Fibroblast of peridontal ligament (primary cell): ENCODE results near the gene HS3ST5.
"Not testable (repeated sequence)": the region's sequence is repeated elsewhere in the genome, so short reads cannot be mapped to it uniquely, and the experiment has no call there.

Experiments used
- DNase-seq: peaks from one replicate; pipeline ENCODE4 v3.0.0-alpha.2; 2010; ENCODE audit errors: extremely low read depth

Gene HS3ST5

DNA sequence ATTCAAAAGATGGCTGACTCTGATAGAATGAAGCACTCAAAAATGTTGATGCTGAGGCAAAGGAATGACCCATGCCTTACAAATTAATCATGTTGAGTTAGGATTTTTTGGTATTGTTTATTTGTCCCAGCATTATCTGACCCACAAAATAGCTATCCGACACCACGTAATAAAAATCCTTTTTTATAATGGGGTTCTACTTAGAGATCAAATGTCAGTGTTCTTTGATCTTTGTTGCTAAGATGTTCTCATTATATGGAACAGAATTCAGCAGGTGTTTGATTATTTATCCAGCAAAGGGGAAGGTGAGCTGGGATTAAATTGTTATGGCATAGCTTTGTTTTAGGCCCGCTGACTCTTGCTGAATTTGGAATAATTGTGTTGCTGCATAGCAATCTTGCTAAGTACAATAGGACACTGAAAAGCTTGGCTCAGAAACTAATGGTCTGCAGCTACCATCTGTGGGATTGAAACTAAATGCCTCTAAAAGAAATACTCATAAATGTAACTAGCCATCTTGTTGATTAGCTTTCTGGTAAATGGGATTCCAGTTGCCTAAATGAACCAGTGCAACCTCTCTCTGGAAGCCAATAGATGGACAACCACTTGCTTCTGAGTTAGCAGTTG lies 191.6 kb downstream of the HS3ST5 start:
- no peak for DNase-seq

- not testable (repeated sequence) for DNase-seq
These were observed 193.6 kb downstream of the HS3ST5 start for GRCh38 chr6:114149182-114149581.

DNA sequence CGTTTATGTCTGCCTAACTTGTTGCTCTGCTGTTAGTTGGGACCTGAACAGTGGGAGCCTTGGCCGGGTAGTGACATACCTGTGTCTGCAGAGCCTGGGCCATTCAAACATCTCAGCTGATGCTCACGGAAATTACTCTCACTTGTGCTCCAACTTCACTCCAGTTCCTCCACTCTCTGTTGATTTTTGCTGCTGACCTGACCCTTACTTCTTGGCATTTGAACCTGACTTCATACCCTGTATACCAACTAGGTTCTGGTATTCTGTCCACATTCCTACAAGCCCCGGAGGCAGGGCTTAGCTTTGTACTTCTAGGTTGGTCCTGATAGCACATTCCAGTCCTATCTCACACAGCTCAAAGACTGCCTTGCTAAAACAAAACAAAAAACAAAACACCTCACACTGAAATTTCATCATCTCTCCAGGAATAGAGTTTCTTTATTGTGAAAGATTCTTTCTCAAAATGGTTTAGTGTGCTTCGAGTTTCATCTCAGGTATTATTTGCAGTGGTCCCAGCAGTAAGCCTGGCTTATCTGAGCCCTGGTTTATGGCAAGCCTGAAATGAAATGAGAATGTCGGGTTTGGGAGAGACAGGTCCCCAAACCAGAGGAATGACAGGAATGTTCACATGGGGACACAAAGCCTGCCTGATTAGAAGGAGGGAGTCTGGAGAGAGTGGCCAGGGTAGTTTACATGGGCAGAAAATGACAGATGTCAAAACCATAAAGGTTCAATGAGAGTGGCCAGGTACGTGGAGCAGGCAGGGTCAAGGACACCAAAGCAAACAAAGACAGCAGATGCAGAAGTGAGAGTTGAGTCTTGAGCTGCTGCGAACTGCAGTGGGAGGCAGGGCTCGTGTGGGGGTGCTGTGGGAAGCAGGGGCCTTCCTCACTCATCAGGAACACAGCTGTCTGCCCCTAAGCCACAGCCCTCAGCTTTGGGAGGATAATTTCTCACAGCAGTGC lies 197.7 kb downstream of the HS3ST5 start:
- no peak for DNase-seq

- no peak for DNase-seq
These were observed 200.6 kb downstream of the HS3ST5 start for GRCh38 chr6:114142258-114142657.

- peak; percentile 41 for DNase-seq
These were observed 202.4 kb downstream of the HS3ST5 start for GRCh38 chr6:114140416-114140815.

DNA sequence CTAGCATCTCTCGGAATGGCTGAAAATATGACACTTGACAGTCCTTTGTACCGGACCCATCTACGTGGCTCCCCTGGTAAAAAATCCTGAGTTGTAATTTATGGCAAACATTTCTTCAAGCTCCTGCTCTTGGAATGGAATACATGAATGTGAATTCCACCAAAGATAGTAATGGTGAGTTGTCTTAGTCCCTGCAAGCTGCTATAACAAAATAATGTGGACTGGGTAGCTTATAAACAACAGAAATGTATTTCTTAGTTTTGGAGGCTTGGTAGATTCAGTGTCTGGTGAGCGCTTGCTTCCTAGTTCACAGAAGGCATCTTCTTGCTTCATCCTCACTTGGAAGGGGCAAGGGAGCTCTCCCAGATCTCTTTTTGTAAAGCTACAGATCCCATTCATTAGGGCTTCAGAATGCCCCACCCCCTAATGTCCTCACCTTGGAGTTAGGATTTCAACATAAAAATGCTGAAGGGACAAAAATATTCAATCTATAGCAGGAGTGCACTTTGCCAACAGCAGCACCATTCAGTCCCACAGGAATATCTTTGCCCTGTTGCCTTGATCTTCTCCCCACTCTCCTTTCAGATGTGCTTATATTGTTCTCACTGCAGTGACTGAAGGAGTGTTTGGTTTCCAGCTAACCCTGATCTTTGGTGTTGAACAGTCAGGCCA lies 204.1 kb downstream of the HS3ST5 start:
- no peak for DNase-seq

DNA sequence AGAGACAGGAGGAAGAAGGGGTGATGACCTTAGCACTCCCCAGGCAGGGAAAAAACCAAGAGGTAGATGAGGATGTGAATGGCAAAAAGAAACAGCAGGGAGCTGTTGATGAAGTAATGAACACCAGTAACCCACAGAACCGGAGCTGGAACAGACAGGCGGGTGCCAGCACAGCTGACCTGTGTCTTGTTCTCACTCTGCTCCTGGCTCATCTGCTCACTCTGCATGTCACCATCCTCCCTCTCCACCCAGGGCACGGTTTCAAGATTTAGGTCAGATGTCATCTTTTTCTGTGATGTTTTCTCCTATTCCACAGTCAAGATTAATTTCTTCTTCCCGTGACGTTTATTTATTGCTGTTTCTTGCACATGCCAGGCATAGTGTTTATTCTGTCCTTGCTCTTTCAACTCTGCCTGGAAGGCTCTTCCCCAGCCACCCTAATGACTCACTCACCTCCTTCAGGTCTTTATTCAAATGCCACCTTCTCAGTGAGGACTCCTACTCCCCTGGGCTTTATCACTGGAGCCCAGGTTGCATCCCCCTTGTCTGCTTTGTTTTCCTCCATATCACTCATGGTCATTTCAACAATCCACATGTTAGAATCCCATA lies 207.4 kb downstream of the HS3ST5 start:
- DNase-seq = no peak

- no peak for DNase-seq
These were observed 209.0 kb downstream of the HS3ST5 start for GRCh38 chr6:114133816-114134215.

DNA sequence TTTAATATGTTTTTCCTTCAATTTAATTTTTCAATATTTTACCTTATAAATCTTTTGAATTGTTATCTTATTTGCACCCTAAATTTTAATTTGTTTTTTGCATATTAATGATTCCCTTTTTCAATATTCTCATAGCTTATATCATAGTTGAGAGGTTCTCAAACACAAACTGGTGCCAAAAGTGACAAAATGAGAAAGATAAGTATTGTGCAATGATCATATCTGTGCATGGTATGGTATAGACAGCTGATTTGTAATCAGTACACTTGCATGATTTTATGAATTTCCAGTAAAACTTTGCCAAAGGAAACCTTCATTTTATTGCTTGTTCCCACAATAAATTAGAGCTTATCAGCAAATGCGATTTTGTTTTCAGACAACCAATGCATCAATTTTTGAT lies 210.9 kb downstream of the HS3ST5 start:
- no peak for DNase-seq

DNA sequence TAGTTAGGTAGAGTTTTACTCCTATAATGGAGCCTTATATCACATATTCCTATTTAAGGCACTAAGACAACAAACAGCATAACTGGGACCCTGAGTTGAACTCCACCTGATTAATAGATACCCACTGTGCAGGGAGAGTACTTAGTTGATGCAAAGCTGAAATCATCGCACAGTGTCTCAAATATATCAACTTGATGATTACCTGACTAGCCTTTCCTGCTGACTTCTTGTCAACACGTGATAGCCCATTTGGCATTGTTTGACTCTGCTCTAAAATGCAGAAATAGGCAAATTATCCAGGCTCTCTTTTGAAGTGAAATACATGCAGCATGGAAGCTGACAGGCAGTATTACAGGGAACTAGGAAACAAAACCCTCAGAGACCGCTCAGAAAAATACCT lies 217.2 kb downstream of the HS3ST5 start:
- no peak for DNase-seq

DNA sequence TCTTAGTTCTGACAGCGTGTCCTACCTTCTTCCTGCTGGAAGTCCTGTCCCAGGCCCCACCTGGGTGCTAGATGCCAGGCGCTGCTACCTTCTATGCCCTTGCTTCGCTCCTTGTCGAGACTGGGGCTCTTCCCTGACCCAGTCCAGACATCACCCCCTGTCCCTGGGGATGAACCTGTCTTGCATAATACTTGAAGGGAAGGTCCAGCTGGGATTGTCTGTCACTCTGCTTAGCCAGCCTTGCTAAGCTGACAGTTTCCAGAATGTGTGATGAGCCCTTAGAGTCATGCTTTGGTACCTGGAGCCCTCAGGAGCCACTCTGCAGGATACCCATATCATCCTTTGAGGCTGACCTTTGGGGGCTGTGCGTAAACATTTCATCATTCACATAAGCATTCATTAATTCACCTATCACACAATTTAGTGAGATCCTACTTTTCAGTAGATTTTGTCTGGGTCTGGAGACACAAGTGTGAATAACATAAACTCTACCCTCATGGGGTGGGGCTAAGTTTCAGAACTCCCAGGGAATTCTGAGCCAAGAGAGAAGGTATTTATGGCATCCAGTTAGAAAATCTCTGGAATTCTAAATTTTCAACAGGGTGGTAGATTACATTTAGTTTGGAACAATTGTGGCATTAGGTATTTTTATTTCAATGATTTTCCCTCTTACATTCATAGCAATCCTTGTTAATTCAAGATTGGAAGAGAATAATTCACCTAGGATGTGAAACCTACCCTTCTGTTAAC lies 220.7 kb downstream of the HS3ST5 start:
- no peak for DNase-seq

- no peak for DNase-seq
These were observed 223.8 kb downstream of the HS3ST5 start for GRCh38 chr6:114119056-114119455.

- DNase-seq = no peak
These were observed 227.2 kb downstream of the HS3ST5 start for GRCh38 chr6:114115652-114116051.

DNA sequence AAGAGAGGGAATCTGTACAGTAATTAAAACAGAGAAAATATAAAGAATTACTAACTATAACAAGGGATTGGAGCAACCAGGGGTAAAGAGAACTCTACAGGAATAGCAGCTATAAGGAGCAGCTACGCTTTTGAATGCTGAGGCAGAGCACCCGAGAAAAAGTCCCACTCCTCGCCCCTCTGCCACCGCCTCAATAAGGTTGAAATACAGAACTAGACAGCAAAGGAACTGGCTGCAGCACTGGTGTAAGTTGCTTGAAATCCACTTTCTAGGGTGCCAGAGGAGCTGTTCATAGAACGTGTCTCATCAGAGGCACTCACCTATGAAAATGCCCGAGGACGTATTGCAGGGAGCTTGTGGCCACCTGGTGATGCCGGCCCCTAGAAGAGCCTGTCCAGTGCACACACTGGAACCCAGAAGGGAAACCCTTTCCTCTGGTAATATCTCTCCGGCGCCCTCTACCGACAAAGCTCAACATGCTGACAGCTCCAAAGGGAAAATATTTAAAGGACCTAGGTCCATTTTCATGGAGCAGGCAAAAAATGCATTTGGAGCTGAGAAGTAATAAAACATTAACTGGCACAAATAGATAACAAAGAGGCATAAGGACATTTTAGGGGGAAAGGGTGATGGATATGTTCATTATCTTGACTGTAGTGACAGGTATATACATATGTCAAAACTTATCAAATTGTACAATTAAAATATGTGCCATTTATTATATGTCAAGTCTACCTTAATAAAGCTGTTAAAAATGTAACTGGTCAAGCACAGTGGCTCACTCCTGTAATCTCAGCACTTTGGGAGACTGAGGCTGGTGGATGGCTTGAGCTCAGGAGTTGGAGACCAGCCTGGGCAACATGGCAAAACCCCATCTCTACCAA lies 234.5 kb downstream of the HS3ST5 start:
- peak; percentile 76 for DNase-seq

DNA sequence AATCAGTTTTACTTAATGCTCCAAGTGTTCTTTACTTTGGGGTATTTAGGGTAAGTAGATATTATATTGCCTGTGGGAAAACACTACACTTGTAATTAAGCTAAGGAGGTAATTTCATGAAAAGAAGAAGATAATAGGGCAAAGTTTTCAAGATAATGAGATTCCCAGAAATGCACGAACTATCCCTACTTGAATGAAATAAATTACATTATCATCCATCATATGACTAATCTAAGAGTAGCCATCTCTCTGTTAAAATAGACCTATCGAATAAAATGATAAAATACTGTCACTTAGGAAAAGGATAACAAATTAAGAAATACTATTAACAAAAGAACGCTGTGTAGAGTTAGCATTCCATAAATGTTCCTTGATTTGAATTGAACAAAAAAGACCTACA lies 236.8 kb downstream of the HS3ST5 start:
- DNase-seq = no peak

GRCh38 chr6:114101255-114101654 lies 241.6 kb downstream of the HS3ST5 start:
- no peak for DNase-seq

DNA sequence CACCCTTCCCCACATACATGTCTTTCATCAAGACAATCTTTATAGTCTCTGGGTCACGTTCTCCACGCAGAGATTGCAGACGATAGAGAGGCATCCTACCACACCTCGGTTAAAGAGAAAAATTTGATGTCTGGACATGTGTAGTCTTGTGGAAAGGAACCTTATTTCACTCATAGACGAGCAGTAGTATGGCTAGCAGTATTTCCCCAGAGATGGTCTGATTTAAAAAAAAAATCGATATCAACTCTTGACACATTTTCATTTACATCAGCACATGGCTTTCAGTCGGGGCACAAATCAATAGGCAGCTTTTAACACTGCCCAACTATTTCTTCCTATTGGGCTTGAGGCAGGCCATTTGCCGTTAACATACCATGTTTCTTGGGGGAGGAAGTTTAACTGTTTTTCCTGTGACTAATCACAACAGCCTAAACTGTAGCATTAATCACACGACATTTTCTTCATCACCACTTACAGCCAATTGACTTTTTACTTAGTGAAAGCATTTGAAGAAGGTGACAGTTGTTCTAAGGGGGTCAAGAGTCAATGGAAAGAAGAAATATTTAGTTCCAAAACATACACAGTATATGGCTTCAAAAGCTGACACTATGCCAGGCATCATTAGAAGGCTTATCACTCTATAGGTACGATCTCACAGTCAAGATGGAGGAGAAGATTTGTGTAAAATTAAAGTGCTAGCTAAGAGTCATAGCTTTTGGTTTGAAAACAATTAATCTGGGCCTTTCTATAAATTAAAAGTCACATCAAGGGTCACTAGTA lies 242.4 kb downstream of the HS3ST5 start:
- no peak for DNase-seq

DNA sequence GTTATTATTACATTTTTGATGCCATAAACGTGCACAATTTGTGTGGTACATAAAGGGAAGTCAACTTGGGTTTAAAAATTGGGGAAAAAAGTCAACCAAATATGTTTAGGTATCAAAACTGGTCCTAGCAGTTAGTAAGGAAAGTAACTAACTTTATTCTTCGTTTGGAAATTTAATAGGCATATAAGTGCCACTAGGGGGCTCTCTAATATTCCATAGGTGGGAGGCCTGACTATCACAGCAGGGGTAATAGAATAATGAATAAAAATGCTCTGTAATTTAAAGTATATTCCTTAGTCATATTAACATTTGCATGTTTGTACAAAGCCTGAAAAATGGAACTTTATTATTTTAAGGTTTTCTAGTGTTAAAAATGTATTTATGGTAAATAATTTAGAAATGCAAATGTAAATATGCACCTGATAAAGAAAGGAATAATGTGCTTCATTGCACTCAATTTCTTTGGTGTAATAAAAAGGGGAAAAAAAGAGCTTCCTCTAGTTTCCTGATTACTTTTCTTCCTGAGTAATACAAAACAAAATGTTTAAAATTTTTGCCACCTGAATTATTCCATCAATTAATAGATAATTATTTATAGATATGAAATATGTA lies 246.2 kb downstream of the HS3ST5 start:
- peak; percentile 54 for DNase-seq

DNA sequence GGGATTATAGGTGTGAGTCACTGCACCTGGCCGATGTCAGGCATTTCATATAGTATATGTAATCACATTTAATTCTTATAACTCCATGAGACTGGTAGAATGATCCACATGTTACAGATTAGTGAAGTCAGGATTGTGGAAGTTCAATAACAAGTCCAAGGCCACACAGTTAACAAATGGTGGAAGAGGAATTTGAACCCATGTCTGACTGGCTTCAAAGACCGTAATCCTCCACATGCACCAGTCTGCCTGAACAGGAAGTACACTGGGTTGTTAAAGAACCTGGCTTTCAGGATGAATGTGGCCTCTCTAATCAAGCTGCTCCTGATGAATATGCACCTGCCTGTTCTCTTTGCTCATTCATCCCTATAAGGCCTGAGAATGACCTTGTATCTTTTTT lies 249.9 kb downstream of the HS3ST5 start:
- DNase-seq = no peak
